ENCODE data around the gene FGF18.

FGF18 gene

DNA sequence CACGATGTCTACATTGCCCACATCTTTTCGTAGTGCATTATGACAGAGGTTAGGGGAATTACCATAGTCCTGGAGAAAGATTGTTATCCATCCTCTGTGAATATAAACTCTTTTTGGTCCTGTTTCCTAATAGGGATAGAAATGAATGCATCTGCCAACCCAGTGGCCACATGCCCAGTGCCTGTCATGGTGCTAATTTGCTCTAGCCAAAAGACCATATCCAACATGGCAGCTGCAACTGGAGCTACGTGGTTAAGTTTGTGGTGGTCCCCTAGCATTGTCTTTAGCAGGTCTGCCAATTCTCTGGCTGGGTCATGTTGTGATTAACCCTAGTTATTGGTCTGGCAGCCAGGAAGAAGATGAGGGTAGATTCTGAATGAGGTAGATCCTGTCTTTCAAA is 87.5 kb downstream of the FGF18 start:
- DNase-seq, result no peak
